HCT116 (cell line): ENCODE measurements around the gene ATP13A5.

Experiments
- CTCF ChIP-seq, 3 experiments: fragments of 200-600 bp in 1 of 3; sonication (generic) in 1 of 3; IDR thresholded peaks in 2 of 3; conservative IDR thresholded peaks in 1 of 3; 2 replicates each; pipeline ENCODE4 v1.5.1; 2012 to 2017; ENCODE audit warnings: low read depth in 2 of 3, low read length in 2 of 3, antibody characterized with exemption in 1 of 3, borderline replicate concordance in 1 of 3, control low read depth in 1 of 3, mild to moderate bottlenecking in 1 of 3, mixed read lengths in 1 of 3, mixed run types in 1 of 3, moderate library complexity in 1 of 3; ENCODE audit not compliant: insufficient read depth in 1 of 3
- MAX ChIP-seq: IDR thresholded peaks from 2 replicates; pipeline ENCODE4 v1.6.1; 2012

DNA sequence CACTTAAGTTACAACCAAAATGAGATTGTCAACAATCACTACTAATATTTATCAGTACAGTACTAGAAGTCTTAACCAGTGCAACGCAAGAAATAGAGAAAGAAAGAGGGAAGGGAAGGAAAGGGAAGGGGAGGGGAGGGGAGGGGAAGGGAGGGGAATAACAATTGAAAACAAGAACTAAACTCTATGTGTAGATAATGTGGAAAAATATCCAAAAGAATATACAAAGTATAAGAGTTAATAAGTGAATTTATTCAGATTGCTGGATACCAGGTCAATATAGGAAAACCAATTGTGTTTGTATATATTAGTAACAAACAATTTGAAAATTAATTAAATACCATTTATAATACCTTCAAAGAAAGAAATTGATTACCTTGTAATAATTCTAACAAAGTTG, 10.7 kb downstream of the ATP13A5 start:
- TF ChIP-seq MAX (no peak), CTCF (IDR thresholded peaks at IDR 0.05 in 2 of 3, conservative IDR thresholded peaks at IDR 0.05 in 1 of 3; ENCODE audit: borderline replicate concordance in 1 of 3, insufficient read depth in 1 of 3, low read depth in 2 of 3, low read length in 2 of 3) (no peak)
